Fibroblast of skin of abdomen (primary cell): Measurements from ENCODE around the gene CNNM4.

Experiments
- DNase-seq: peaks from one replicate; pipeline ENCODE4 v3.0.0-alpha.2; 2013

Gene CNNM4

DNA sequence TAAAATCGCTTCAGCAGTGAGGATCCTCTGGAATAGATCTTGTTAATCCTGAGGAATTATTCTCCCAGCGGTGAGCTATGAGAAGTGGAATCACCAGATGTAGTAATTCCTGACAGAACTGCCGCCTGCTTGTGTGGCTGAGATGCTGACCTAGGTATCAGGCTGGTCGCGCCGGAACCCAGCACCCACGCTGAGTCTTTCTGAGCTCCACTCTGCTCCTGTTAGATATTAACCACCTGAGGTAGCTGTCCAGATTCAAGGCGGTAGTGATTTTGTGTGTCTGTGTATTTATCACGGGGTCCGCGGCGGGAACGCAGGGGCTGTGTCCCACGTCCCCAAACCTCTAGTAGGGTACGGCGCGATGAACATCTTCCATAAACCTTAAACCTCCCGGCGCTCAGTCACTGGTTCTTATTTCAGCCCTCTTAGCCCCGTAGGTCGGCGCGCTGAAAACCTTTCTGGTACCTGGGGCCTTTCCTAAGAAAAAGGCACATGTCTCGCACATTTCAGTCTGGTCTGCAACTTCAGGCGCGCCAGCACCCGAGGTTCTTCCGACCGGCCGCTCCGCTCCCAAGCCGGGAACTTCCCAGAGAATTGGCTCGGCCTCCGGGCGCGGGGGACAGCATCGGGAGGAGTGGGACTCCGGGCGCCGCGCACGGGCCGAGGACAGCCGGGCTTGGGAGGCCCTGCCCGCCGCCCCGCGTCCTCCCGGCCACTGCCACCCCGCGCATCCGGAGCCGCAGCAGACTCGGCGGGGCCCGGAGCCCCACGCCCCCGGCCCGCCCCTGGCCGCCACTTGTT, 54.8 kb downstream of the CNNM4 start:
- DNase-seq, result no peak

DNA sequence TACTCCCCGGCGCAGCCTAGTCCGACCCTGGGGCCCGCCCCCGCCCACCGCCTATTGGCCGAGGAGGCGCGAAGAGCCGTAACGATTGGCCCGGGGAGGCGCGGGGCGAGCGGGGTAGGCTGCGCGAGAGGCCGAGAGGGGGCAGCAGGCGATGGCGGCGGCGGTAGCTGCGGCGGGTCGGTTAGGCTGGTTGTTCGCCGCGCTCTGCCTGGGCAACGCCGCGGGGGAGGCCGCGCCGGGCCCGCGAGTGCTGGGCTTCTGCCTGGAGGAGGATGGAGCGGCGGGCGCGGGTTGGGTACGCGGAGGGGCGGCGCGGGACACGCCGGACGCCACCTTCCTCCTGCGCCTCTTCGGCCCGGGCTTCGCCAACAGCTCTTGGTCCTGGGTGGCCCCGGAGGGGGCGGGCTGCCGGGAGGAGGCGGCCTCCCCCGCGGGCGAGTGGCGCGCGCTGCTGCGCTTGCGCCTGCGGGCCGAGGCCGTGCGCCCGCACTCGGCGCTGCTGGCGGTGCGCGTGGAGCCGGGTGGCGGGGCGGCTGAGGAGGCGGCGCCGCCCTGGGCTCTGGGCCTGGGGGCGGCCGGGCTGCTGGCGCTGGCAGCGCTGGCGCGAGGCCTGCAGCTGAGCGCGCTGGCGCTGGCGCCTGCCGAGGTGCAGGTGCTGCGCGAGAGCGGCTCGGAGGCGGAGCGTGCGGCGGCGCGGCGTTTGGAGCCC, 55.6 kb downstream of the CNNM4 start, which contains the start of gene CNNM3:
Gene CNNM3 (plus strand): TSS at position 142 of the 709 bp plus-strand sequence. CDS start 10 bp downstream, at position 152.
- DNase-seq, result peak; percentile 90

DNA sequence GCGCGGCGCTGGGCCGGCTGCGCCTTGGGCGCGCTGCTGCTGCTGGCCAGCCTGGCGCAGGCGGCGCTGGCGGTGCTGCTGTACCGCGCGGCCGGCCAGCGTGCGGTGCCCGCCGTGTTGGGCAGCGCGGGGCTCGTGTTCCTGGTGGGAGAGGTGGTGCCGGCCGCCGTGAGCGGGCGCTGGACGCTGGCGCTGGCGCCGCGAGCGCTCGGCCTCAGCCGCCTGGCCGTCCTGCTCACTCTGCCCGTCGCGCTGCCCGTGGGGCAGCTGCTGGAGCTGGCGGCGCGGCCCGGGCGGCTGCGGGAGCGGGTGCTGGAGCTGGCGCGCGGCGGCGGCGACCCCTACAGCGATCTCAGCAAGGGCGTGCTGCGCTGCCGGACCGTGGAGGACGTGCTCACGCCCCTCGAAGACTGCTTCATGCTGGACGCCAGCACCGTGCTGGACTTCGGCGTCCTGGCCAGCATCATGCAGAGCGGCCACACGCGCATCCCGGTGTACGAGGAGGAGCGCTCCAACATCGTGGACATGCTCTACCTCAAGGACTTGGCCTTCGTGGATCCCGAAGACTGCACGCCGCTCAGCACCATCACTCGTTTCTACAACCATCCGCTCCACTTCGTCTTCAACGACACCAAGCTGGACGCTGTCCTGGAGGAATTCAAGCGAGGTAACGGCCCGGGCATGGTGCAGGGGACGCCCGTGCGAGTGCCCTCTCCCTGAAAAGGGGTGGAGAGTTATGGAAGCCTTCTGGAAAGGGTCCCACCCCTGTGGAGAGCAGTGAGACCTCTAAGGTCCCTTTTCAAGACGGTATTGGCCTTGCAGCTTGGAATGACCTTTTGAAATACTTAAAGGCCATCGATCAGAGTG, 56.4 kb downstream of the CNNM4 start:
- DNase-seq, result no peak

DNA sequence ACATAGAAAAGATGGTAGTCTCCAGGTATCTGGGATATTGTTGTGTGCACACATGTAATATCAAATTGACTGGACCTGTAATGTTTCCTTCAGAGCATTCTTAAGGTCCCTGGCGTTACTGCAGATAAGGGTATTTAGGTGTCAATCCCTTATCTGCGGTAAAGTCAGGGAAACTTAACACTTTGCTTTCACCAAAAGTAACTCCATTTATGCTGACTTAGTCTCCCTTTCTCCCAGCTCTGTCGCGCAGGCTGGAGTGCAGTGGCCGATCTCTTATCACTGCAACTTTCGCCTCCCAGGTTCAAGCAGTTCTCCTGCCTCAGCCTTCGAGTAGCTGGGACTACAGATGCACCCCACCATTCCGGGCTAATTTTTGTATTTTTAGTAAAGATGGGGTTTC, 57.2 kb downstream of the CNNM4 start:
- DNase-seq, result no peak

DNA sequence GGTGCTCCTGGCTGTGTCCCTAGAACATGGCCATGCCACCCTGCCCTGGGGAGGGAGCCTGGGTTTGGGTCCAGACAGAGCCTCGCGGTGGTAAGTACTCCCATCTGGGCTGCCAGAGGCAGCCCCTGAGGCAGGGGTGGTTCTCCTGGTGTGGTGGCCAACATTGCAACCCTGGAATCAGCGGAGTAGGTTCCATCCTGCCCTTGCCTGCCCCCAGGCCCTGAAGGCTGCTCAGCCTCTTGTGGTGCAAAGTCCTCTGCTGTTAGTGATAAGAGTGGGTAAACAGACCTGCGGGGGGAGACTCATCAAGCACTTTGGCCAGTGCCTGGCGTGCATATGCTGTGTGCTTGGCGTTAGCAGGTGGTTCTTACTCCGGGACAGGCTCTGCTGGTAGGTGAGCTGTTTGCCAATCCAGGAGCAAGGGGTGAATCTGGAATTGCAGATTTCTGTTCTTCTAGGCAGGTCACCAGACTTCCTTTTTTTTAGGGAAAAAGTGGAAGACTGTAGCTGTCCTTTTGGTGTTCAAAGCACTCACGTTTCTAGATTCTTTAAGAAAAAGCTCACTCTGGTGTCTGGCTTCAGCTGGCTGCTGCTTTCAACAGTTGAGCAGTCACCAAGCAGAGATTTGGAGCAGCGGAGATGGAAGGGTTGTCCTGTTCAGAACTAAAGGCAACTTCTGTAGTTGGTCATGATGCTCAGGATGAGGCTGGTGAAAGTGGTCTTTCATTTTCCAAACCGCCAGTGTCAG, 58.6 kb downstream of the CNNM4 start:
- no peak for DNase-seq

DNA sequence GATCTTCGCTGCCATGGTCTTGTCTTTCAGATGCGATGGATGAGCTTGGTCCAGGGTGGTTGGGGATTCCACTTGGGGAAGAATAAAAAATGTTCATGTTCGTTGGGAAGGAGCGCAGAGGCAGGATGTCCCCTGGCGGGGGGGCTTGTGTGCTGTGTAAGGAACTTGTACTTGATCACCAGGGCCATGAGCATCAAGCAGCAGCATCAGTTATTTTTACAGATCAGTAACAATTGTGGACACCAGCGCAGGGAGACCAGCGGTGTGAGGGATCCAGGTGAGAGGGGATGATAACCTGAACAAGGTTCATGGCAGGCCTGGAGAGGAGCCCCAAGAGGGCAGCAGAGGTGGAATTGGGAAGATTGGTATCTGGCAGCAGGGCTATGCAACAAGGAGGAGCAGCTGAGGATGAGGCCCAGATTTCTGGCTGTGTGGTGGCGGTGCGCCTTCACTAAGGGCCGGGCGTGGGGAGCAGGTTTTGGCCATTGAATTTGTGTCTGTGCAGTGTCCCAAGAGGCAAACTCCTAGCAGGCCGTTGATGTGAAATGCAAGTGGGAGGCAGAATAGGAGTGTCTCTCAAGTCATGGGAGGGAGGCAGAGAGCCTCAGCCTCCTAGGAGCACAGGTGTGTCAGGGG, 59.3 kb downstream of the CNNM4 start:
- no peak for DNase-seq

DNA sequence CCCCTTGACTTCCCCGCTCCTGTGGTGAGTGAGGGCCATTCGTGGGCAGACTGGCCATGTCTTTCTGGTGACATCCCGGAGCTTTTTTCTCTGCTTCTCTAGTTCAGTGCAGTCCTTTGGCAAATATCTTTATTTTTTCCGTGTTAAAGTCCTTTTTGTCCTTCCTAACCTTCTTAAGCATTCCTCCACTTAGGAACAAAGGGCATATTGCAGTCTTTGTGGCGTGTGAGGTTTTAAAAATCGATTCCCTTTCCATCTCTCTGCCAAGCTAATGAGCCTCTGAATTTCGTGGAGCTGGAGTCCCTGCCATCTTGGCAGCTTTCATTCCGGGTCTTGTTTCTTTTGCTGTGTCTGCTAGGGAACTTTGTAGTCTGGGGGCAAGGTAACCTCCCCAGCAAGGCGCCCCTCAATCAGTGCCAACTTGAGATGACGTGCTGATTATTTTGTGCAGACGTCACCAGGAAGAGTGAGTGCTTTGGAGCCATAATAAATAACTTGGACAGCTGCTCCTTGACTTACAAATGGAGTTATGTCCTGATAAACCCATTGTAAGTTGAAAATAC, 60.5 kb downstream of the CNNM4 start:
- no peak for DNase-seq

DNA sequence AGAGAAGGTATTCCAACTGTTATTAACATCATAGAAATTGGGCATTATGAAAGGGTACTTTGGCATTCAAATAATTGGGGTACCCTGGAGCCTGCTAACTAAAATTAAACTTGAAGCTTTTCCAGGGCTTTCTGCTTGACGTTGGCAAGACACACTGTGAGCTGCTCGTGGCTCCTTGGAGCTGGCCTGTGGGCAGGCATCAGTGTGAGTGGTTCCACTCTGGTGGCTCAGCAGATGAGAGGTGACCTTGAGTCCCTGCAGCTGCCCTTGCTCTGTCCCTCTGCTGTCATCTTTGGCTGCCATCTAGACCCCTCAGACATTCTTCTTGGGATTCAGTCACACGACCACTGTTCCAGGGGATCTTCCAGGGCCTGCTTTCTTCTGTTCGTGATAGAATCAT, 62.1 kb downstream of the CNNM4 start:
- no peak for DNase-seq

DNA sequence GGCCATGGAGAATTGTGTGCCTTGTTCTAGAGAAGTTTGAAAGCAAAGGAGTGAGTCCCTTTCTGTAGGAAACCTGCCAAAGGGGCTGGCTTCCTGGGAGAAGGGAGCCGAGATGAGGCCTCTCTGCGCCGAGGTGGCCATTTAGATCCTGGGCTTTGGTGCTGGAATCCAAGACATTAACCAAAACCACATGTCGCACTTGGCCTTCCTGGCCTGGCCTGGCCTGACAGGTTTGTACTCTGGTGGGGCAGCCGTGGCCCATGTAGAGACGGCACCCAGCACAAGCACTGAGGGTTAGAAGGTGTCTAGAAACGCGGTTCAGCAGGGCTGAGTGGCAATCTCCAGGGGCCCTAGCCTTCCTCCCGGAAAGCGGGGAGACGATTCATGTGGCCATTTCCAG, 62.5 kb downstream of the CNNM4 start:
- DNase-seq, result no peak

DNA sequence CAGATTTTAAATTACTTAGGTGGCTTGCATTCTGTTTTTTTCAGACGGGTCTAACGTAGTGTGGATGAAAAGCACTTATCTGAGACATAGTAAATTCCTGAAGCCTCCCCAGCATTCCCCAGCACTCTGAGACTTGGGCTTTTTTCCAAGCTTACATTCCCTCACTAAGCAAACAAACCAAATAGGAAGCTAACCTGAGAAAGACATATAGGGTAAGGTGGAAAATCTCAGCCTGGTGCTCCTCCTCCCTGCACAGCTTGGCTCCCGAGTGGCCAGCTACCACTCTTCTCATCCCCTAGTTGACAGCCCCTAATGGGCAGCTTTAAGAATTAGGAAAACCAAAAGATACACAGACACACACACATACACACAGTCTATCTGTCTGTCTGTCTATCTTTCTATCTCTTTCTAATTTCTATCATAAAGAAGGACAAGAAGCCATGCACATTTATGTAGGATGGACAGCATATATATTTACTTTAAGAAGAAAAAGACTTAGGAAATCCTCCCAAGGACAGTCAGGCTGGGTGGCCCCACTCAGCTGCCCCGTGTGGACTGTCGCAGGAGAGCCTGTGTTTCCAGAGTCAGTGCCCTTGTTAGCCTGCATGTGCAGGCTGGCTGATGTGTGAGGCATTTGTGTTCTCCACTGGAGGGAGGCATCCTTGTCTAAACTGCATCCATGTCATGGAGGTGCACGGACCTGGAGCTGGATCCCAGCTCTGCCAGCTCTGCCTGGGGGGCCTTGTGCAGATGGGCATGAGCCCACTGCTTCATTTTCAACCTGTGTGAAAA, 63.6 kb downstream of the CNNM4 start:
- peak; percentile 44 for DNase-seq

DNA sequence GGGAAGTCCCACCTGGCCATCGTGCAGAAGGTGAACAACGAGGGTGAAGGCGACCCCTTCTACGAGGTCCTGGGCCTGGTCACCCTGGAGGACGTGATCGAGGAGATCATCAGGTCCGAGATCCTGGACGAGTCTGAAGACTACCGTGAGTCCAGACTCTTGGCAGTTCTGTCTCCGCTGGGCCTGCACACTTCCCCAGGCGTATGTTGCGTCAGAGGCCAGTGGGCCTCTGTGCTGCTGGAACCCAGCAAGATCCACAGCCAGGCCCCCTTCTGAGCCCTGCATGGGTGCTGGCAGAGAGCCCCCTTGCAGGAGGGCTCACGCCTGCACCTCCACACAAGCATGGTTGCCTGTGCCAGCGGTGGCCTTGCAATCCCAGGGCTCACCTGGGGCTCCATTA, 64.4 kb downstream of the CNNM4 start:
- no peak for DNase-seq

DNA sequence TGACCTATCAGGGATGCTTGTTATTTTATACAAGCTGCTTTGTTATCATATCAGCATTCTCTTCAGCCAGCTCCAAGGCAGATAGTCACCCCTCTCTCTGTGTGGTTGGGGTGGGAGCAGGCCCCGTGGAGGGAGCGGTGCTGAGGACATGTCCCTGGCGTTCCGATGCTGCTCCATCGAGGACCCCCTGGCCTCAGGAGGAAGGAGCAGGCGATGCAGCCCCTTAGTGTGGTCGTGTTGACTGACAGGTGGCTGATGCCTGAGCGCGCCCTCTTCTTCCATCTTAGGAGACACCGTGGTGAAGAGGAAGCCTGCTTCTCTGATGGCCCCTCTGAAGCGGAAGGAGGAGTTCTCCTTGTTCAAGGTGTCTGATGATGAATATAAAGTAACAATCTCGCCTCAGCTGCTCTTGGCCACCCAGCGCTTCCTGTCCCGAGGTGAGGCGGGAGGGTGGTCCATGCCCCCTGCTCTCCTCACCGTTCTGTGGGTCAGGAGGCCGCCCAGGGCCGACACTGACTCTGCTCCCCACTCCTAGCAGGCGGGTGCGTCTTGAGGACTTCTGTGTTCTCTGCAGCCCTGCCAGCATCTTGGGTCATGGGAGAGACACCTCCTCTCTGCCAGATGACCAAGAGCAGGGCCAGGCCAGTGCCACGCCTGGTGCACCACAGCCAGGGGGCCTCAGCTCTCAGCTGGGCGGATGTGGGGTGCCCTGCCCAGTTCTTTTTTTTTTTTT, 66.0 kb downstream of the CNNM4 start:
- DNase-seq, result no peak

DNA sequence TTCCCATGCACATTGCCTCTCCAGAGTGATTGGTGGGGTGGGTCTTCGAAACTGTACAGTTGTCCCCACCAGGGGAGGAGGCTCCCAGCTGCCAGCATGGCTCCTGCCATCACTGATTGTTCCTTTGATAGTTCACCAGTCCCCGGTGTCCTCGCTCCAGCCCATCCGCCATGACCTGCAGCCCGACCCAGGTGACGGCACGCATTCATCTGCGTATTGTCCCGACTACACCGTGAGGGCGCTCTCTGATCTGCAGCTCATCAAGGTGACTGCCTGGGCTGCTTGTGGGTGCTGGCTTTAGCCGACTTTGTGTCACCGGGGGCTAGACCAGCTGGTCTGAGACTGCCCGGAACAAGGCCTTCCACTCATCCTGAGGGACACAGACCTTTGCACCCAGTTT, 67.7 kb downstream of the CNNM4 start:
- no peak for DNase-seq

DNA sequence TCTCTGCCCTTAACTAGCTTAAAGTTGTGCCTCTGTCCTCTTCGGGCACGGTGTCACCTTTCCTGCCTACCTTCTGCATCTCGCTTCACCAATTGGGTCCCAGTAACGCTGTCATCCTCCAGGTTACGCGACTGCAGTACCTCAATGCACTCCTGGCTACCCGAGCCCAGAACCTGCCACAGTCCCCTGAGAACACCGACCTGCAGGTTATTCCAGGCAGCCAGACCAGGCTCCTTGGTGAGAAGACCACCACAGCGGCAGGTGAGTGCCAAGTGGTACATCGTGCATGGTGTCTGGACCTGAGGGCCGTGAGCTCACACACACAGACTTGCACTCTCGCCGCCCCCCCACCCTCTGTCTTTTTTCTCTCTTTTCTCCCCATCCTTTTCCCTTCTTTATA, 68.2 kb downstream of the CNNM4 start:
- no peak for DNase-seq

DNA sequence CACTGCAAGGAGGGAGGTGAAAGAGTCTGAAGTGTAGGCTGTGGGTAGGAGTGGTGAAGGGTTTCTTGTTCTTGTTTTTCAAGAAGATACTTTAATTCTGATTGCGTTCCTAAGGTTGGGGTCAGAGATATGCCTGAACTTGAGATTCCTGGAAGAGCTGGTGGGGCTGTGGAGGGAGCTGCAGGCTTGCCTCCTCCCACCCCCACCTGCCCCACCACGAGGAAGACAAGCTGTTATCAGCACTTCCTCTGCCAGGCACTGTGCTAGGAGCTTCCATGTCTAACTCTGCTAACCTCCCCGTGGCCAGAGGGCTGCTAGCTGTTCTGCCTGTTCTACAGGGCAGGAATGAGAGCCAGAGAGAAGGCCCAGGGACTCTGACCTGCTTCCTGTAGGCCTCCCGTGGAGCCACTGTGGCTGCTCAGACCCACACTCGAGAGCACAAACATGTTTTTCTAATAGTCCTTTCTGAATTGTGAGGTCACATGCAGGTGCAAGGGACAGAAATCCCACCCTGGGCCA, 69.4 kb downstream of the CNNM4 start:
- no peak for DNase-seq

DNA sequence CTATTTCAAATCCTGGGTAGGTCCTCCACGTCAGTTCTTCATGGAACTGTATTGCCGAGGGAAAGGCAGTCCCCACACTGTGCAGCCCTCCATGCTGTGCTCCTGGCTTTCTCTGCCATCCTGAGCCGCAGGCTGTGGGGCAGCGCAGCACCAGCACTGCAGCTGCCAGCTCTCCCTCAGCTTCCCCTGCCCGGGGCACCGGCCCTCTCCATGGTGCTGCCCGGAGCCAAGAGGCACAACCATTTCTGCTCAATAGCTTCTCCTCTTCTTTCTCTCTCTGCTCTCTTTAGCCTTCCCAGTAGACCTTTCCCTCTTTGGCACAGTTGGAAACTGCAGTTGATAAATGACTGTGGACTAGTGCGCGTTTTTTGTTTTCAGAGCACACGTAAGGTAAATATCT, 71.0 kb downstream of the CNNM4 start:
- DNase-seq, result no peak

DNA sequence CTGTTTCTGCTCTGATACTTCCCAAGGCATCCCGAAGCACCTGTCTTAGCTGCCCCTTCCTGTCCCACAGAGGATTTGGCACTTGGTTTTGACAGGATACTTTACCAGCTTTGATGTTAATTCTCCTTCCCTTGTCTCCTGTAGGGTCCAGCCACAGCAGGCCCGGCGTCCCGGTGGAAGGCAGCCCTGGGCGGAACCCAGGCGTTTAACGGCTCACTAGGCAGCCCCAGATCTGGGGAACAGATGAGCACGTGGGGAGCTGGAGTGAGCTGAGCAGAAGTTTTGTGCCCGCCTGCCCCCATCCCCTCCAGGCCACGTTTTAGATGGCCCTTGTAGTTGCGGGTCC, 71.7 kb downstream of the CNNM4 start:
- DNase-seq, result no peak

DNA sequence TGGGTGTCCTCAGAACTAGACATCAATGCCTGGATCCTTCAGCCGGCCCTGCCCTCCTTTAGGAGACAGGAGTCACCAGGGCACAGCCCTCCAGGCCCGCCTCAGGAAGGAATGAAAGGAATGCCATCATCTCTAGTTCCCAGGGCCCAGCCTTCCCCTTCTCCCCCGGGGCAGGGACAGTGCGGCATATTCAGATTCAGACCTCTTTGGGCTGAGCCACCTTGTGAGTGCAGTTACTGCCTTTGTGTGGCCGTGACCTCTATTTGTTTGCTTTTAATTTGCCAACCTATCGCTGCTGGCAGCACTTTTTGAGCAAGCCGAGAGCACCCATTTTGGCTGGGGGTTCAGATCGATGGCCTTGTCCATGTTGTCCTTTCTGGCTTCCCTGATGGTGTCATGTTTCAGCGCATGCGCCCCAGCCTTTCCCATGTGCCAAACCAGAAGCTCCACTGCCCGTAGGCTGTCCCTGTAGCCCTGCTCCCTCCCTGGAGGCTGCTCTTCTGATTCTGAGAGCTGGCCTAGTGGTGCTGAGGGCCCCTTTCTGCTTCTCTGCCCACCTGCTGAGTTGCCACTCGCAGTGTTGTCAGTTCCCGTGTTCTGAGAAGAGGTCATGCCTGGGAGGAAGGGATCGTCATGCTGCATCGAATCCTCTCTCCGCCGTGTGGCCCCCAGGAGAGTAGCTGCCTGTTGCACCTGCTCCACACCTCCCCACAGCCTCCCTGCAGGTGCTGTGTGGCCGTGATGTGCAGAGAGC, 72.2 kb downstream of the CNNM4 start:
- peak; percentile 71 for DNase-seq

DNA sequence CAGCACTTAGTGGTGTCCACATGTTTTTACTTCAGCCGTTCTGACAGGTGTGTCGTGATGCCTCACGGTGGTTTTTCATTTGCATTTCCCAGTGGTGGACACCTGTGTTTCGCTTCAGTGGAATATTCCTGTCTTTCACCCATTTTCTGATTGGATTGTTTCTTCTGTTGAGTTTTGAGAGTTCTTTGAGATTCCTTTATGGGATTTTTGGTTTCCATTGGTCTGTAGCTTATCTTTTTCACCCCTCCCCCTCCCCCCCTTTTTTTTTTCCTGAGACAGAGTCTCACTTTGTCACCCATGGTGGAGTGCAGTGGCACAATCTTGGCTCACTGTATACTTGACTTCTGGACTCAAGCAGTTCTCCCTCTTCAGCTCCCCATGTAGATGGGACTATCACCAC, 75.1 kb downstream of the CNNM4 start:
- DNase-seq, result no peak
